Lower lobe of right lung (tissue), 2 donors: ENCODE measurements around the gene DAP. TPM values are rescaled to one million over a fixed set of nuclear protein-coding genes. Genes with fewer than 3 reads are reported as not detected.

Experiments used
- ATAC-seq, 2 donors: fragments of 200-7000 bp; cut with Tn5 transposase; one replicate each; pipeline ENCODE4 v1.9.1; 2020 to 2022; ENCODE audit warnings: mild to moderate bottlenecking in 2 of 2, moderate library complexity in 2 of 2
- DNase-seq: peaks from one replicate; pipeline ENCODE4 v3.0.0-alpha.2; 2020
- H3K27ac ChIP-seq: fragments of 200-600 bp; one replicate; pipeline ENCODE4 v1.8.0; 2022
- H3K27me3 ChIP-seq: fragments of 200-600 bp; one replicate; pipeline ENCODE4 v1.8.0; 2022; ENCODE audit warnings: low read depth
- H3K36me3 ChIP-seq: fragments of 200-600 bp; one replicate; pipeline ENCODE4 v1.8.0; 2022; ENCODE audit warnings: mild to moderate bottlenecking
- H3K4me1 ChIP-seq: fragments of 200-600 bp; one replicate; pipeline ENCODE4 v1.8.0; 2022
- H3K4me3 ChIP-seq: fragments of 200-600 bp; one replicate; pipeline ENCODE4 v1.8.0; 2022; ENCODE audit warnings: mild to moderate bottlenecking
- H3K9me3 ChIP-seq: fragments of 200-600 bp; one replicate; pipeline ENCODE4 v1.8.0; 2022
- intact Hi-C: fragments of 100-400 bp; cut with DNase I; formaldehyde crosslinking; loops from one replicate; pipeline ENCODE4 v1.11.0; 2022
- total RNA-seq: library from RNA; stranded (reverse); fragmentation: NEBNext Ultra II Directional; extraction: Animal tissue kit (Norgen Biotek cat#: 25700); gene quantifications from one replicate; pipeline ENCODE4 v1.2.1, GENCODE V29; 2021
- TF ChIP-seq, protein P1 (sequence below): fragments of 200-600 bp; IDR thresholded peaks from one replicate; pipeline ENCODE4 v1.8.0; 2022; ENCODE audit warnings: antibody characterized with exemption, mild to moderate bottlenecking
- donor health status: DM: no; HTN: yes; CAD: no; lungs with severe emphysema.

Gene DAP
- total RNA-seq, 1 donor from 2014 or later, result 89.8 TPM

DNA sequence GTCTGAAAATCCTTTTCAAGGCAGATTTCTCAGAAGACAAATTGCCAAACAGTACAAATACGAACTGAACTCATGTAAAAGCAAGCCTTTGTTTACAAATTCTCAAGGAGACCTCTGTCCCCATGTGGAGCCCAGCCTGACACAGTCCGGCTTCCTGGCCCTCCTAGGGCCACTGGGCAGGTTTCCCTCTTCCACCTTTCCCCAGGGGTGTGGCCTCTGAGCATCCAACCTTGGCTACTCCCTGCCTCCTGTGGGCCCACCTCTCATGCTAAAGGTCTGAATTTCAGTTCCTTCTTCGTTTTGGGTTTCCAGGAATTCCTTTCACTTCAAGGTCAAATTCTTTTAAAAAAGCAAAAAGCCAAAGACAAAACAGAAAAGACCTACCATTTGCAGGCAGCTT lies 10.1 kb downstream of the DAP start:
- Histone ChIP-seq H3K4me1 (peaks cover 10% of the 10 kb centered on the region), H3K36me3 (peaks cover 67% of the 10 kb centered on the region), H3K27me3 (no peaks in the 10 kb centered on the region), H3K4me3 (no peak overlapping the region), H3K27ac (no peak overlapping the region), H3K9me3 (no peaks in the 10 kb centered on the region)
- ATAC-seq (no peak), DNase-seq (no peak)
- intact Hi-C loops, result no loop called here
- TF ChIP-seq, protein P1, sequence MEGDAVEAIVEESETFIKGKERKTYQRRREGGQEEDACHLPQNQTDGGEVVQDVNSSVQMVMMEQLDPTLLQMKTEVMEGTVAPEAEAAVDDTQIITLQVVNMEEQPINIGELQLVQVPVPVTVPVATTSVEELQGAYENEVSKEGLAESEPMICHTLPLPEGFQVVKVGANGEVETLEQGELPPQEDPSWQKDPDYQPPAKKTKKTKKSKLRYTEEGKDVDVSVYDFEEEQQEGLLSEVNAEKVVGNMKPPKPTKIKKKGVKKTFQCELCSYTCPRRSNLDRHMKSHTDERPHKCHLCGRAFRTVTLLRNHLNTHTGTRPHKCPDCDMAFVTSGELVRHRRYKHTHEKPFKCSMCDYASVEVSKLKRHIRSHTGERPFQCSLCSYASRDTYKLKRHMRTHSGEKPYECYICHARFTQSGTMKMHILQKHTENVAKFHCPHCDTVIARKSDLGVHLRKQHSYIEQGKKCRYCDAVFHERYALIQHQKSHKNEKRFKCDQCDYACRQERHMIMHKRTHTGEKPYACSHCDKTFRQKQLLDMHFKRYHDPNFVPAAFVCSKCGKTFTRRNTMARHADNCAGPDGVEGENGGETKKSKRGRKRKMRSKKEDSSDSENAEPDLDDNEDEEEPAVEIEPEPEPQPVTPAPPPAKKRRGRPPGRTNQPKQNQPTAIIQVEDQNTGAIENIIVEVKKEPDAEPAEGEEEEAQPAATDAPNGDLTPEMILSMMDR, result no peak

DNA sequence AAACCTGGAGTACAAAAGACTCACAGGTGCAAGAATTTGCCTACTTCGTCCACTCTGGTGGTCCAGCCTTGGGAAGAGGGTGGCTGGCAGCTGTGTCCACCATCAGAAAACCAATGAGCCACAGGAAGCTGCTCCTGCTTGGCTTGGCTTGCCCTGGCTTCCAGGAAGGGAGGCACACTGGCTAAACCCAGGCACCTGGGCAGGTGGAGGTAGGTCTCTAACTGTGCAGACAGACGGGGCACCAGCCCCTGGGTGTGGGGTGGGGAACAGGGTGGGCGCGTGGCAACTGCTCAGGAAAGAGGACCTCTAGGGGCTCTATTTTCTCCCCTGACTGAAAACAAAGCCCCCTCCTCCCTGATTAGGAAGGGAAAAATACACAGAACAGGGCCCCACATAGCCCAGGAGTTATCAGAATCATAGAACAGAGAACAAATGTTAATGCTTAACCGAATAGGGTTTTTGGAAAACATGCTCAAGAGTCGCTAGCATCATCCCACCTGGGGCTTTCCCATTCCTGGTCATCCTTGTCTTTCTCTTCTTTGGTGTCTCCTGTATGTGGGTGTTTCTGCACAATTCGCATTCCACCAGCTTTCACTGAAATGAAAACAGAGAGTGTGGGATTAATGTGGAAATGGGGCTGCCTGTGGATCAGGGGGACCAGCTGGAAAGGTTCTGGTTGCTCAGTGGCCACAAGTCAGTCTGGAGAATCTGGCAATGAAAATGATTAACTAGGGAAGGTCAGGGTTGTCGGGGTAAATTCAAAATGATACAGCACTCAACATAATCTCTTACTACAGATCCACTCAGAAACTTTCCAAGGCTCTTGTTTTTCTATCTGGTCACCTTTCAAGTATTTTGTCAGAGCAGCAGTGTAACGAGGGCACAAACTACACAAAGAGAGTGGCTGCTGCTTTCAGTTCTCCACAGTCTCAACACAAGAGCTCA lies 13.1 kb downstream of the DAP start:
- Histone ChIP-seq H3K4me1 (peaks cover 19% of the 10 kb centered on the region), H3K27ac (no peak overlapping the region), H3K27me3 (no peaks in the 10 kb centered on the region), H3K9me3 (no peaks in the 10 kb centered on the region), H3K36me3 (peaks cover 63% of the 10 kb centered on the region), H3K4me3 (no peak overlapping the region)
- TF ChIP-seq, protein P1, result no peak
- DNase-seq (no peak), ATAC-seq (no peak)
- intact Hi-C loops, result no loop called here

DNA sequence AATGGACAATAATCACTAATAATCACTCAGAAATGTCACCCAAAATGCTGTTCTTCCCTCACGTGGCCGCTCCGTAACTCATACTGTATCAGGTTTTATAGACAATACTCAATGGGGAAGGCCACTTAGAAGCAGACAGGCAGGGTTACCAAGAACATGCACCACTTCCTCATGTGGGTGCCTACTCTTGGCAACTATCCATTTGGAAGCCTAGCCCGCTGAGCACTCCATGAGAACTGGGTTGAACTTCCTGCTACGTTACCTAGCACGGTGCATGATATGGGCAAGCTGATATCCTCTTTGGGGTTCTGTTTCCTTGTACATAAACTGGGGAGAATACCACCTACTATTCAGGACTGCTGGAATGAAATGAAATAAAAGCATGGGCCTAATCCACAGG lies 14.3 kb downstream of the DAP start:
- intact Hi-C loops, result no loop called here
- no peaks in the 10 kb centered on the region for H3K27me3 ChIP-seq
- TF ChIP-seq, protein P1, result no peak
- peak; percentile 85 to 92 for ATAC-seq
- no peak for DNase-seq
- peaks cover 58% of the 10 kb centered on the region for H3K36me3 ChIP-seq
- H3K9me3 ChIP-seq, result no peaks in the 10 kb centered on the region
- H3K4me1 ChIP-seq, result peaks cover 19% of the 10 kb centered on the region
- no peak overlapping the region for H3K27ac ChIP-seq
- no peak overlapping the region for H3K4me3 ChIP-seq

DNA sequence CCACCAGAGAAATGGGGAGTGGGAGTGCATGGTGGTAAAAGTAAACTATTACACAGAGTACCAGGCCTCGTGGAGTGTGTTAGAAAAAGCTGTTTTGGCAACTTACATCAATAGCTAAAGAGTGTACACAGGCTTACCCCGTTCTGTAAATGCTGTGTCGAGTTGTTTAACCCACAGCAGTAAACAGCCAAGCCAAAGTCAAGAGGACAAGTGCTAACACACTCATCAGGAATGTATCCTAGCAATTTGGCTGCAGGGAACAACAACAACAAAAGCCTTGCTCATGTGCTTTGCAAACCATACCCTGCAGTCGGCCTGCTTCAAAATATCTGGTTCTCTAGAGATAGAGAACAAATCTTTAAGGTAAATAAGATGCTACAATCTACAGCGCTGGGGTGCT lies 15.9 kb downstream of the DAP start:
- Histone ChIP-seq H3K4me1 (peaks cover 19% of the 10 kb centered on the region), H3K9me3 (no peaks in the 10 kb centered on the region), H3K36me3 (peaks cover 54% of the 10 kb centered on the region), H3K27me3 (no peaks in the 10 kb centered on the region), H3K4me3 (no peak overlapping the region), H3K27ac (peak overlapping the region; percentile 31)
- DNase-seq (no peak), ATAC-seq (peak; percentile 71 to 81)
- intact Hi-C loops, result no loop called here
- TF ChIP-seq, protein P1, result no peak

DNA sequence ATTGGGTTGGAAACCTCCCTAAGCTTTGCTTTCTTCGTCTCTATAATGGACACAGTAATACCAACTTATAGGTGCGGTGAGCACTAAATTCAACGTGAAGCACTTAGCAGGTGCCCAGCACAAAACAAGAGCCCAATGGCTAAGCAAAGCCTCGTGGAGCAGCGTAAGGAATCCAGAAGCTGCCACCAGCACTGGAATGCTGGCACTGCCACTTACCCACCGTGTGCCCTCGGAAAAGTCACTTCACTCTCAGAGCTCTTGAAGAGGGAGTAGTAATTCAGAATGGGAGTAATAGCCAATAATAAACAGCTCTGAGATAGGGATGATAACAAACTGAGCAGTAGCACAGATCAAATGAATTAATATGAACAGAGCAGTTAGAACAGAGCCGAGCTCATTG lies 16.4 kb downstream of the DAP start:
- TF ChIP-seq, protein P1, result no peak
- H3K27me3 ChIP-seq, result no peaks in the 10 kb centered on the region
- no peak overlapping the region for H3K4me3 ChIP-seq
- intact Hi-C loops, result no loop called here
- H3K27ac ChIP-seq, result no peak overlapping the region
- H3K9me3 ChIP-seq, result no peaks in the 10 kb centered on the region
- peak; percentile 75 to 80 for ATAC-seq
- peaks cover 50% of the 10 kb centered on the region for H3K36me3 ChIP-seq
- no peak for DNase-seq
- H3K4me1 ChIP-seq, result peaks cover 19% of the 10 kb centered on the region
